ENCODE data around the gene ZBTB32.

GRCh38 chr19:35715981-35716800 is 11.8 kb downstream of the ZBTB32 start:
- TF ChIP-seq CTCF (IDR thresholded peaks at IDR 0.05) (no peak), REST (IDR thresholded peaks at IDR 0.05; ENCODE audit: insufficient read depth in 1 of 2, low read depth in 2 of 2, low read length in 1 of 2) (0 out of 4 replicates have a peak, but pooled peaks of 1 of the 2 experiments have one; percentile 15), SIN3A (IDR thresholded peaks at IDR 0.05; ENCODE audit: borderline replicate concordance, insufficient read depth, low read depth, low read length) (no peak), TCF7L2 (IDR thresholded peaks at IDR 0.05; ENCODE audit: low read depth, low read length) (no peak)
